Heart right ventricle (tissue), 16 donors: Measurements from ENCODE around the gene TSPO. TPM values are rescaled to one million over a fixed set of nuclear protein-coding genes. Genes with fewer than 3 reads are reported as not detected.

Experiments used
- ATAC-seq, 8 donors: fragments of 200-7000 bp; cut with Tn5 transposase; one replicate each; pipeline ENCODE4 v1.9.1; 2020; ENCODE audit warnings: mild to moderate bottlenecking in 8 of 8, moderate library complexity in 8 of 8, moderate number of reproducible peaks in 1 of 8
- DNase-seq, 2 donors: peaks; one replicate each; pipeline ENCODE4 v3.0.0-alpha.2; 2020
- H3K27ac ChIP-seq, 10 donors: fragments of 200-600 bp; sonication (generic) in 2 of 10; one replicate each; pipeline versions ENCODE4 v1.5.0 to v1.8.0; 2020 to 2022; ENCODE audit warnings: mild to moderate bottlenecking in 3 of 10
- H3K27me3 ChIP-seq, 7 donors: fragments of 200-600 bp; one replicate each; pipeline ENCODE4 v1.8.0; 2021 to 2022; ENCODE audit warnings: mild to moderate bottlenecking in 2 of 7
- H3K36me3 ChIP-seq, 9 donors: fragments of 200-600 bp; sonication (generic) in 1 of 9; one replicate each; pipeline versions ENCODE4 v1.5.0 to v1.8.0; 2020 to 2022; ENCODE audit warnings: mild to moderate bottlenecking in 2 of 9
- H3K4me1 ChIP-seq, 9 donors: fragments of 200-600 bp; sonication (generic) in 1 of 9; one replicate each; pipeline versions ENCODE4 v1.5.0 to v1.8.0; 2020 to 2022; ENCODE audit warnings: mild to moderate bottlenecking in 4 of 9
- H3K4me3 ChIP-seq, 10 donors: fragments of 200-600 bp; sonication (generic) in 2 of 10; one replicate each; pipeline versions ENCODE4 v1.5.0 to v1.8.0; 2020 to 2022; ENCODE audit warnings: mild to moderate bottlenecking in 7 of 10, moderate library complexity in 2 of 10
- H3K9me3 ChIP-seq, 11 donors: fragments of 200-600 bp in 10 of 11; sonication (generic) in 2 of 11; one replicate each; pipeline versions ENCODE4 v1.5.0 to v1.8.0; 2013 to 2022; ENCODE audit warnings: mild to moderate bottlenecking in 2 of 11, control low read depth in 1 of 11, moderate library complexity in 1 of 11
- WGBS, 2 donors: extraction: QIAGEN DNeasy Blood & Tissue Kit; methylation state at CpG; one replicate each; pipeline ENCODE4 v1.1.7; 2013; ENCODE audit warnings: inconsistent platforms in 1 of 2; 5-methylcytosine and 5-hydroxymethylcytosine counted together
- intact Hi-C, 10 donors: fragments of 100-400 bp; cut with DNase I; formaldehyde crosslinking; loops; one replicate each; pipeline versions ENCODE4 v1.11.1 to v1.14.2; 2022
- polyA plus RNA-seq, 2 donors: library from polyadenylated mRNA; stranded (reverse); fragments of 200-250 nt; gene quantifications; one replicate each; pipeline ENCODE4 v1.2.3, GENCODE V29; 2013
- total RNA-seq, 10 donors: library from RNA; stranded (reverse); fragmentation: NEBNext Ultra II Directional in 3 of 10; extraction: Animal tissue kit (Norgen Biotek cat#: 25700) in 3 of 10; gene quantifications; one replicate each; pipeline versions ENCODE4 v1.2.1 to v1.2.4, GENCODE V29; 2021 to 2023
- TF ChIP-seq, protein P1 (sequence below), 9 donors: fragments of 200-600 bp; sonication (generic) in 2 of 9; IDR thresholded peaks; one replicate each; pipeline versions ENCODE4 v1.5.0 to v1.8.0; 2021 to 2022; ENCODE audit warnings: antibody characterized with exemption in 9 of 9, mild to moderate bottlenecking in 5 of 9, moderate library complexity in 1 of 9
- donor health status: Arrhythmogenic right ventricular cardiomyopathy.
- donor health status: ischemic (EF 13 %, LVEDD 7.1; RV severe dilation, severe dysfunction).
- donor health status: healthy with polysubstance abuse.
- donor health status: DM: no; HTN: yes; CAD: no.
- donor health status: DM: no; HTN: no; CAD: no.
- donor health status: ischemic (EF 25% LVEDD 6.9; RV normal size, moderate dysfunction).
- donor health status: ischemic (EF 25% LVEDD 5.7; RV mildly dilated, moderate dysfunction).
- donor health status: healthy.
- donor health status: DM: yes; HTN: yes; CAD: no.
- donor health status: Ischemic cardiomyopathy.
- donor health status: ischemic (EF 35%, LVEDD 5.7; RV mildly dilated, moderate dysfunction).
- donor health status: nonischemic (EF 11% LVEDD 7.7; RV severe dilation, severe dysfunction).
- donor health status: DM: yes; HTN: yes; CAD: no.
- donor health status: PGD.
- donor health status: ischemic (EF 29% LVEDD 5.4; RV normal size, mild dysfunction).
- donor health status: nonischemic (EF 23%, LVEDD 6.1; RV moderate dilation, normal function).

The TSPO gene
- total and polyA plus RNA-seq, 12 donors: 84.7 to 258 (median 102) TPM

GRCh38 chr22:43126501-43127165, 24.7 kb upstream of the TSPO start:
- intact Hi-C loops: no loop called here
- TF ChIP-seq, protein P1, sequence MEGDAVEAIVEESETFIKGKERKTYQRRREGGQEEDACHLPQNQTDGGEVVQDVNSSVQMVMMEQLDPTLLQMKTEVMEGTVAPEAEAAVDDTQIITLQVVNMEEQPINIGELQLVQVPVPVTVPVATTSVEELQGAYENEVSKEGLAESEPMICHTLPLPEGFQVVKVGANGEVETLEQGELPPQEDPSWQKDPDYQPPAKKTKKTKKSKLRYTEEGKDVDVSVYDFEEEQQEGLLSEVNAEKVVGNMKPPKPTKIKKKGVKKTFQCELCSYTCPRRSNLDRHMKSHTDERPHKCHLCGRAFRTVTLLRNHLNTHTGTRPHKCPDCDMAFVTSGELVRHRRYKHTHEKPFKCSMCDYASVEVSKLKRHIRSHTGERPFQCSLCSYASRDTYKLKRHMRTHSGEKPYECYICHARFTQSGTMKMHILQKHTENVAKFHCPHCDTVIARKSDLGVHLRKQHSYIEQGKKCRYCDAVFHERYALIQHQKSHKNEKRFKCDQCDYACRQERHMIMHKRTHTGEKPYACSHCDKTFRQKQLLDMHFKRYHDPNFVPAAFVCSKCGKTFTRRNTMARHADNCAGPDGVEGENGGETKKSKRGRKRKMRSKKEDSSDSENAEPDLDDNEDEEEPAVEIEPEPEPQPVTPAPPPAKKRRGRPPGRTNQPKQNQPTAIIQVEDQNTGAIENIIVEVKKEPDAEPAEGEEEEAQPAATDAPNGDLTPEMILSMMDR (IDR thresholded peaks at IDR 0.05): no peak
- peaks cover 0 to 40% (median 8%) of the 10 kb centered on the region in 9 donors for H3K4me1 ChIP-seq
- no peak overlapping the region for H3K27ac ChIP-seq
- ATAC-seq: peak in 2 of 8 donors; percentile 20 to 23
- no peaks in the 10 kb centered on the region for H3K27me3 ChIP-seq
- H3K36me3 ChIP-seq: peaks cover 0 to 11% (median 0%) of the 10 kb centered on the region in 9 donors
- no peak overlapping the region for H3K4me3 ChIP-seq
- 58 to 59% methylated on average over 5 of the region's 5 CpGs for WGBS, 2 donors
- DNase-seq: no peak
- no peaks in the 10 kb centered on the region for H3K9me3 ChIP-seq

- 91 to 92% methylated on average over 17 of the region's 17 CpGs for WGBS, 2 donors
- ATAC-seq (peak in 1 of 8 donors; percentile 12), DNase-seq (no peak)
- Histone ChIP-seq H3K4me1 (peaks cover 0 to 43% (median 13%) of the 10 kb centered on the region in 9 donors), H3K27ac (no peak overlapping the region), H3K27me3 (no peaks in the 10 kb centered on the region), H3K9me3 (no peaks in the 10 kb centered on the region), H3K4me3 (no peak overlapping the region), H3K36me3 (peaks cover 0 to 18% (median 0%) of the 10 kb centered on the region in 9 donors)
- intact Hi-C loops: no loop called here
- TF ChIP-seq, protein P1 (IDR thresholded peaks at IDR 0.05): no peak
Measured at GRCh38 chr22:43127166-43127908, 24.0 kb upstream of the TSPO start.

- no peak overlapping the region for H3K4me3 ChIP-seq
- 73 to 85% methylated on average over 13 of the region's 13 CpGs for WGBS, 2 donors
- TF ChIP-seq, protein P1 (IDR thresholded peaks at IDR 0.05): no peak
Measured at GRCh38 chr22:43128116-43128515, 23.2 kb upstream of the TSPO start.

GRCh38 chr22:43128928-43129424, 22.4 kb upstream of the TSPO start:
- Histone ChIP-seq H3K36me3 (peaks cover 0 to 33% (median 0%) of the 10 kb centered on the region in 9 donors), H3K4me3 (no peak overlapping the region), H3K4me1 (peaks cover 0 to 43% (median 14%) of the 10 kb centered on the region in 9 donors), H3K9me3 (no peaks in the 10 kb centered on the region), H3K27me3 (no peaks in the 10 kb centered on the region), H3K27ac (no peak overlapping the region)
- intact Hi-C loops: no loop called here
- WGBS, 2 donors: 69 to 77% methylated on average over 20 of the region's 20 CpGs
- DNase-seq (no peak), ATAC-seq (no peak)
- TF ChIP-seq, protein P1 (IDR thresholded peaks at IDR 0.05): no peak

More at GRCh38 chr22:43128116-43128515, 23.2 kb upstream of the TSPO start:
- Histone ChIP-seq H3K27me3 (no peaks in the 10 kb centered on the region), H3K36me3 (peaks cover 0 to 26% (median 0%) of the 10 kb centered on the region in 9 donors), H3K9me3 (no peaks in the 10 kb centered on the region), H3K4me1 (peaks cover 0 to 43% (median 14%) of the 10 kb centered on the region in 9 donors), H3K27ac (no peak overlapping the region)
- intact Hi-C loops: no loop called here
- DNase-seq (no peak), ATAC-seq (no peak)
